CD4-positive, alpha-beta T cell (primary cell): ENCODE data around the gene WDR46. TPM values are rescaled to one million over a fixed set of nuclear protein-coding genes. Genes with fewer than 3 reads are reported as not detected.
A peak's percentile ranks its signal among the peaks of the same experiment; 100 is the strongest.

Experiments
- ATAC-seq: fragments of 200-7000 bp; cut with Tn5 transposase; one replicate; pipeline ENCODE4 v1.10.0; 2022; ENCODE audit warnings: mild to moderate bottlenecking; ENCODE audit not compliant: poor library complexity
- CTCF ChIA-PET: fragments of 350-600 bp; sonication (Branson Sonifier 250); formaldehyde crosslinking; loops from one replicate; lab custom pipeline; 2021; ENCODE audit warnings: antibody characterized with exemption, inconsistent platforms; lab: Charles Lee
- POLR2A ChIA-PET: fragments of 350-600 bp; sonication (Branson Sonifier 250); formaldehyde crosslinking; loops from one replicate; lab custom pipeline; 2021; ENCODE audit warnings: antibody characterized with exemption, inconsistent platforms; lab: Charles Lee
- DNase-seq, 14 experiments: peaks; one replicate each; pipeline ENCODE4 v3.0.0-alpha.2; 2013 to 2020; ENCODE audit warnings: mixed read lengths in 2 of 14
- H3K27ac ChIP-seq, 2 donors: one replicate each; pipeline versions ENCODE4 v1.5.1 to v1.7.0; 2013; ENCODE audit warnings: low read length in 2 of 2, low read depth in 1 of 2, mild to moderate bottlenecking in 1 of 2
- H3K27me3 ChIP-seq, 2 experiments: 1 replicate in 1 of 2; 2 replicates in 1 of 2; pipeline versions ENCODE4 v1.6.1 to v1.7.0; 2013; ENCODE audit warnings: low read length in 2 of 2, control low read depth in 1 of 2, mild to moderate bottlenecking in 1 of 2, moderate library complexity in 1 of 2; ENCODE audit not compliant: insufficient read depth in 2 of 2, control insufficient read depth in 1 of 2
- H3K36me3 ChIP-seq: one replicate; pipeline ENCODE4 v1.6.1; 2013; ENCODE audit warnings: low read length, control low read depth; ENCODE audit not compliant: insufficient read depth
- H3K4me1 ChIP-seq: one replicate; pipeline ENCODE4 v1.6.1; 2013; ENCODE audit warnings: low read length, control low read depth; ENCODE audit not compliant: insufficient read depth
- H3K4me3 ChIP-seq: one replicate; pipeline ENCODE4 v1.5.1; 2013; ENCODE audit warnings: mild to moderate bottlenecking, low read length, moderate library complexity
- H3K9me3 ChIP-seq, 2 experiments: 1 replicate in 1 of 2; 2 replicates in 1 of 2; pipeline versions ENCODE4 v1.6.1 to v1.7.0; 2013; ENCODE audit warnings: low read length in 2 of 2, mild to moderate bottlenecking in 2 of 2, control low read depth in 1 of 2, moderate library complexity in 1 of 2; ENCODE audit not compliant: control insufficient read depth in 1 of 2, insufficient read depth in 1 of 2
- H3K27ac Mint-ChIP-seq: one replicate; pipeline ENCODE4 v1.8.0; 2020; ENCODE audit warnings: mixed read lengths
- H3K27me3 Mint-ChIP-seq: one replicate; pipeline ENCODE4 v1.8.0; 2021; ENCODE audit warnings: mixed read lengths
- H3K36me3 Mint-ChIP-seq: one replicate; pipeline ENCODE4 v1.8.0; 2021; ENCODE audit warnings: low read depth, mixed read lengths
- H3K4me1 Mint-ChIP-seq: one replicate; pipeline ENCODE4 v1.8.0; 2021; ENCODE audit warnings: low read depth, mixed read lengths
- H3K4me3 Mint-ChIP-seq: one replicate; pipeline ENCODE4 v1.8.0; 2020; ENCODE audit warnings: mild to moderate bottlenecking, mixed read lengths
- H3K9me3 Mint-ChIP-seq: one replicate; pipeline ENCODE4 v1.8.0; 2020; ENCODE audit warnings: mixed read lengths
- intact Hi-C, 2 experiments: fragments of 100-400 bp; cut with DNase I in 1 of 2; cut with micrococcal nuclease in 1 of 2; formaldehyde crosslinking; loops; one replicate each; pipeline versions ENCODE4 v1.15.1 to v1.9.0; 2023 to 2025; cut with DNase I, micrococcal nuclease
- total RNA-seq, 174 experiments: library from RNA in 2 of 174; stranded (reverse) in 2 of 174; gene quantifications; one replicate each; pipeline ENCODE4 v1.2.3 and lab custom pipeline; 2021 to 2026
- TF ChIP-seq, protein P1 (sequence below): fragments of 200-600 bp; IDR thresholded peaks from one replicate; pipeline ENCODE4 v1.8.0; 2022; ENCODE audit warnings: antibody characterized with exemption, mild to moderate bottlenecking

The WDR46 gene
- total RNA-seq, 2 experiments from 2014 or later: 13.6 to 15.8 TPM

DNA sequence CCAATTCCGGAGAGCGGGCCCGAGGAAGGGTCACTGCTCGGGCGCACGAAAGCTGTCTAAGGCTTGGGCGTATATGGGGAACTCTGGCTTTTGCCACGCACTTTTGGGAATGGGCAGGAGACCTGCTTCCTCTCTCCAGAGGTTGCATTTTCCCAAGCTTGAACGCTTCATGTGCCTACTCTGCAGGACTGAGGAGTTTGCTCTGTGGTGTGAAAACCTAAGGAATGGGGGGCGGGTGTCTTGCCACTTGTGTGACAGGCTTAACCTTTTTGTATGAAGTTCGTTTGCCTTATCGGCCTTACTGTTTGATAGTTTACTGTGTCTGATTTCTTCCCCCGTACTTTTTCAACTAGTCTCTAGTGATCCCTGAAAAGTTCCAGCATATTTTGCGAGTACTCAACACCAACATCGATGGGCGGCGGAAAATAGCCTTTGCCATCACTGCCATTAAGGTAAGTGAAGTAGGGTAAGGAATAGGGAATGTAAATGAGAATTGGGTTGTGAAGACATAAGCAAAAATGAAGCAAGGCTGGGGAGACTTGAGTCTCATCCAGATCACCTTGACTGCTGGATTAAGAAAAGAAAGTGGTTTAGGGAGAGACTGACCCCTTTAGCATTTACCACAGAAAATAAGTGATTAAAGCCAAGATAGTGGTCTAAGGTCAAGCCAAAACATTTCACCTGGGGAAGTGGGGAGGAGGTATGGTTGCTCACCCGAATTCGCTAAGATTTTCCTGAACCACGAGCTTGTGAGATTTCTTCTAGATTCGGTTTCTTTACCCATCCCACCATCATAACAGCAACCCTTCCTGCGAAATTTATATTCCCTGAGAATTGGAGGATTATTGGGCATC, 16.5 kb downstream of the WDR46 start:
- H3K9me3 Mint-ChIP-seq: no peaks in the 10 kb centered on the region
- peaks cover 75% of the 10 kb centered on the region for H3K4me1 Mint-ChIP-seq
- TF ChIP-seq, protein P1, sequence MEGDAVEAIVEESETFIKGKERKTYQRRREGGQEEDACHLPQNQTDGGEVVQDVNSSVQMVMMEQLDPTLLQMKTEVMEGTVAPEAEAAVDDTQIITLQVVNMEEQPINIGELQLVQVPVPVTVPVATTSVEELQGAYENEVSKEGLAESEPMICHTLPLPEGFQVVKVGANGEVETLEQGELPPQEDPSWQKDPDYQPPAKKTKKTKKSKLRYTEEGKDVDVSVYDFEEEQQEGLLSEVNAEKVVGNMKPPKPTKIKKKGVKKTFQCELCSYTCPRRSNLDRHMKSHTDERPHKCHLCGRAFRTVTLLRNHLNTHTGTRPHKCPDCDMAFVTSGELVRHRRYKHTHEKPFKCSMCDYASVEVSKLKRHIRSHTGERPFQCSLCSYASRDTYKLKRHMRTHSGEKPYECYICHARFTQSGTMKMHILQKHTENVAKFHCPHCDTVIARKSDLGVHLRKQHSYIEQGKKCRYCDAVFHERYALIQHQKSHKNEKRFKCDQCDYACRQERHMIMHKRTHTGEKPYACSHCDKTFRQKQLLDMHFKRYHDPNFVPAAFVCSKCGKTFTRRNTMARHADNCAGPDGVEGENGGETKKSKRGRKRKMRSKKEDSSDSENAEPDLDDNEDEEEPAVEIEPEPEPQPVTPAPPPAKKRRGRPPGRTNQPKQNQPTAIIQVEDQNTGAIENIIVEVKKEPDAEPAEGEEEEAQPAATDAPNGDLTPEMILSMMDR: no peak
- peak in 2 of 14 experiments; percentile 17 to 30 for DNase-seq
- intact Hi-C loops: loop anchor here (2.0 to 10.0 kb wide), 6 partner anchors 40 to 1370 kb away; partner anchors contain the start of genes LEMD2 (in 1 of the 2), RXRB (in 1 of the 2), SLC39A7 (in 1 of the 2) and TAPBP (in 1 of the 2)
- H3K36me3 ChIP-seq: peaks cover 66% of the 10 kb centered on the region
- H3K36me3 Mint-ChIP-seq: peaks cover 90% of the 10 kb centered on the region
- ChIA-PET CTCF (interaction anchor here (0.6 to 2.0 kb wide), 6 partner anchors 17 to 439 kb away, joined by 3 to 16 read pairs (median 4); partner anchors contain the start of genes PFDN6, UQCC2 and WDR46), POLR2A (interaction anchor here (0.6 to 4.2 kb wide), 36 partner anchors 8 to 1314 kb away, joined by 3 to 105 read pairs (median 5); partner anchors contain the start of genes BAK1, BRD2, CUTA and HLA-DPB1)
- no peaks in the 10 kb centered on the region for H3K27me3 ChIP-seq
- H3K27ac ChIP-seq: peak overlapping the region; percentile 92
- peaks cover 67% of the 10 kb centered on the region for H3K4me1 ChIP-seq
- peak overlapping the region; percentile 93 for H3K4me3 ChIP-seq
- ATAC-seq: peak; percentile 3
- peak overlapping the region; percentile 96 for H3K4me3 Mint-ChIP-seq
- peak overlapping the region; percentile 97 for H3K27ac Mint-ChIP-seq
- H3K27me3 Mint-ChIP-seq: no peaks in the 10 kb centered on the region
- no peaks in the 10 kb centered on the region for H3K9me3 ChIP-seq

DNA sequence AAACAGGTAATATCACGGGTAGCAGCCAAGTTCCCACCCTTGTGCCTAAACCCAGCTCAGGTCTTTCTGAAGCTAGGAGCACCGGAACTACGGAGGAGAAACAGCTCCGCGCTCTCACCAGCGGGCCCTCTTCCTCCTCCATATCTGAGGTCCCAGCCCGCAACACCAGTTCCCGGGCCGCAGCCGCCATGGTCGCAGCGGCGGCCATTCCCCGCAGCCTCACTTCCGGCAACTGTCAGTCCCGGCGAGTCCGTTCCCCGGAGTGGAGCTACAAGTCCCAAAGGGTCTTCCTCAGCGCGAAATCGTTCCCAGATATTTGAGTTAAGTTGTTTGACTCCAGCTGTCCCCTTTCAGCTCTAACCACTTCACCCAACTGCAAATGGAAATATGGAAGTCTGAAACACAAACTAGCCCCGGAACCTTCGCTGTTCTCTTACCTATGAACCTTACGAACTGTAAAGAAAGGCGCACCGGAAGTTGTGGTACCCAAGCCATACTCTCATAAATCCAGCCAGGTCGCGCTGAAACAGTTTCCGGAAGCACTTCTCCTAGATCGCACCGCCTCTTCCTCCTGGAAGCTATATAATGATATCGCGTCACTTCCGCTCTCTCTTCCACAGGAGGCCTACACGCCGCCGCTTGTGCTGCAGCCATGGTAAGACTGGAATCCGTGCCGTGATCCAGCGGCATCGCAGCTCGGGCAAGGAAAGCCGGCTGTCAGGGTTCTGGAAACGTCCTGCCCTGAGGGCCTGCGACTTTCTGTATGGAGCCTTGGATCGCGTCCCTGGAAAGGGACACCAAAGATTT, 17.4 kb downstream of the WDR46 start, which contains the start of the genes RPS18 and VPS52:
Gene RPS18, plus strand, starts transcription at position 608 of the 807 bp plus-strand sequence. Its CDS starts 45 bp downstream, at position 653.
Gene VPS52, minus strand, starts transcription at position 409 of the 807 bp plus-strand sequence. Its CDS starts 201 bp downstream, at position 208.
- TF ChIP-seq, protein P1: no peak
- H3K4me3 Mint-ChIP-seq: peak within 1 kb of the TSS; percentile 96
- no peaks in the 10 kb centered on the region for H3K9me3 ChIP-seq
- H3K27me3 Mint-ChIP-seq: no peaks in the 10 kb centered on the region
- H3K27ac Mint-ChIP-seq: peak within 1 kb of the TSS; percentile 97
- peaks cover 74% of the 10 kb centered on the region for H3K36me3 ChIP-seq
- H3K27ac ChIP-seq: peak within 1 kb of the TSS; percentile 92
- H3K36me3 Mint-ChIP-seq: peaks cover 93% of the 10 kb centered on the region
- H3K4me3 ChIP-seq: peak within 1 kb of the TSS; percentile 93
- CTCF ChIA-PET: interaction anchor here (0.6 to 2.0 kb wide), 9 partner anchors 18 to 1369 kb away, joined by 3 to 16 read pairs (median 4); partner anchors contain the start of genes PFDN6, UQCC2 and WDR46
- DNase-seq: peak; percentile 83 to 98 (median 89)
- intact Hi-C loops: loop anchor here (1.0 to 10.0 kb wide), 11 partner anchors 18 to 1369 kb away; partner anchors contain the start of genes PFDN6 (in 2 of the 2), RXRB (in 2 of the 2), SLC39A7 (in 2 of the 2) and WDR46 (in 2 of the 2)
- peaks cover 62% of the 10 kb centered on the region for H3K4me1 ChIP-seq
- POLR2A ChIA-PET: interaction anchor here (0.6 to 4.2 kb wide), 39 partner anchors 9 to 1313 kb away, joined by 3 to 105 read pairs (median 5); partner anchors contain the start of genes BAK1, BRD2, CUTA and HLA-DPB1
- peak; percentile 80 for ATAC-seq
- H3K27me3 ChIP-seq: no peaks in the 10 kb centered on the region
- no peaks in the 10 kb centered on the region for H3K9me3 Mint-ChIP-seq
- peaks cover 70% of the 10 kb centered on the region for H3K4me1 Mint-ChIP-seq
